Measurements from ENCODE around the gene NLGN2. TPM values are rescaled to one million over a fixed set of nuclear protein-coding genes. Genes with fewer than 3 reads are reported as not detected.

Gene NLGN2
- total RNA-seq, 4 donors from 2014 or later = 6.1 to 8.8 (median 8.1) TPM

DNA sequence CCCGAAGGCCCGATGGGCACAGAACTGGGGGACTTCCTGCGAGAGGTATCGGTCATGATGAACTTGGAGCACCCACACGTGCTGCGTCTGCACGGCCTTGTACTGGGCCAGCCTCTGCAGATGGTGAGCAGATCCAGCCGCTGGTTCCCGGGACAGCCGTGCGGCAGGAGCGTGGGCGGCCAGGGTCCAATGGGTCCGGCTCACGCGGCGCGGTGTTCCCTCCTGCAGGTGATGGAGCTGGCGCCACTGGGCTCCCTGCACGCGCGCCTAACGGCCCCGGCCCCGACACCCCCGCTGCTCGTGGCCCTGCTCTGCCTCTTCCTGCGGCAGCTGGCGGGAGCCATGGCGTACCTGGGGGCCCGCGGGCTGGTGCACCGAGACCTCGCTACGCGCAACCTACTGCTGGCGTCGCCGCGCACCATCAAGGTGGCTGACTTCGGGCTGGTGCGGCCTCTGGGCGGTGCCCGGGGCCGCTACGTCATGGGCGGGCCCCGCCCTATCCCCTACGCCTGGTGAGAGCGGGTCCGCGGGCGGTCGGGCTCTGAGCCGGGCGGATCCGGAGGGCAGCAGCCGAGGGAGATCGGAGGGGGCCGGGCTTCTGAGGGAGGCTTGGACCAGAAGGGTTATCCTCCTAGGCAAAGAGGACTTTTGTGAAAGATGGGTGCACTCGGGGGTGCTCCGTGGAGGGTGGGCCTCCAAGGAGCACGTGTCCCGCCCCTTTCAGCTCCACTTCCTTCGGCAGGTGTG is 23.7 kb upstream of the NLGN2 start:
- no peak for ATAC-seq (ENCODE audit: low FRiP score)
- DNase-seq (ENCODE audit: low spot score) = no peak
- TF ChIP-seq, protein P1, sequence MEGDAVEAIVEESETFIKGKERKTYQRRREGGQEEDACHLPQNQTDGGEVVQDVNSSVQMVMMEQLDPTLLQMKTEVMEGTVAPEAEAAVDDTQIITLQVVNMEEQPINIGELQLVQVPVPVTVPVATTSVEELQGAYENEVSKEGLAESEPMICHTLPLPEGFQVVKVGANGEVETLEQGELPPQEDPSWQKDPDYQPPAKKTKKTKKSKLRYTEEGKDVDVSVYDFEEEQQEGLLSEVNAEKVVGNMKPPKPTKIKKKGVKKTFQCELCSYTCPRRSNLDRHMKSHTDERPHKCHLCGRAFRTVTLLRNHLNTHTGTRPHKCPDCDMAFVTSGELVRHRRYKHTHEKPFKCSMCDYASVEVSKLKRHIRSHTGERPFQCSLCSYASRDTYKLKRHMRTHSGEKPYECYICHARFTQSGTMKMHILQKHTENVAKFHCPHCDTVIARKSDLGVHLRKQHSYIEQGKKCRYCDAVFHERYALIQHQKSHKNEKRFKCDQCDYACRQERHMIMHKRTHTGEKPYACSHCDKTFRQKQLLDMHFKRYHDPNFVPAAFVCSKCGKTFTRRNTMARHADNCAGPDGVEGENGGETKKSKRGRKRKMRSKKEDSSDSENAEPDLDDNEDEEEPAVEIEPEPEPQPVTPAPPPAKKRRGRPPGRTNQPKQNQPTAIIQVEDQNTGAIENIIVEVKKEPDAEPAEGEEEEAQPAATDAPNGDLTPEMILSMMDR (IDR thresholded peaks at IDR 0.05) = no peak

DNA sequence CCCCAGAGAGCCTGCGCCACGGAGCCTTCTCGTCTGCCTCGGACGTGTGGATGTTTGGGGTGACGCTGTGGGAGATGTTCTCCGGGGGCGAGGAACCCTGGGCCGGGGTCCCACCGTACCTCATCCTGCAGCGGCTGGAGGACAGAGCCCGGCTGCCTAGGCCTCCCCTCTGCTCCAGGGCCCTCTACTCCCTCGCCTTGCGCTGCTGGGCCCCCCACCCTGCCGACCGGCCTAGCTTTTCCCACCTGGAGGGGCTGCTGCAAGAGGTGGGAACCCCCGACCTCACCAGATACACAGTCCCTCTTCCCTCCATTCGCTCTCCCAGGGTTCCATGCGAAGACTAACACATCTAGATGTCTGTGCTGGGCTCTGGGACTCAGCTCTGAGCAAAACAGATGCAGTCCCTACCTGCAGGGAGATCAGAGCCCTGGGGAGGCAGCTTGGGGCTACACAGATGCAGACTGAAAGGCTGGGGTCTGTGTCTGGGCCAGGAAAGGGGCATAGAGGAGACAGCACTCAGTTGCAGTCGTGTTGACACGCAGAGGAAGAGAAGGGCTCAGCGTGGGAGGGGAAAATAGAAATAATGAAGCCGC is 23.1 kb upstream of the NLGN2 start:
- TF ChIP-seq, protein P1 (IDR thresholded peaks at IDR 0.05) = no peak
- ATAC-seq (ENCODE audit: low FRiP score) (no peak), DNase-seq (ENCODE audit: low spot score) (no peak)

DNA sequence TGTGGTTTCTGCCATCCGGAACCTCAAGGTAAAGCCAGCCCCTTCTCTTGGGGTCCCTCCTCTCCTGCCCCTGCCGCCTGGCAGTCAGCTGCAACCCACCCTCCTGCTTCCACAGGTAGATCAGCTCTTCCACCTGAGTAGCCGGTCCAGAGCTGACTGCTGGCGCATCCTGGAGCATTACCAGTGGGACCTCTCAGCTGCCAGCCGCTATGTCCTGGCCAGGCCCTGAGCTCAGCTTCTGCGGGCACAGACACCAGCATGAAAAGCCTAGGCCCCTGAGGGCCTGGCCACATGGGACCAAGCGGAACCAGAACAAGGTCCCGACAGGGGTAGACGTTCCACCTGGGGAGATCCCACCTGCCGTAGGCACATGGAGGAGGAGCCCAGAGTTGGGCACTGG is 18.8 kb upstream of the NLGN2 start:
- TF ChIP-seq, protein P1 (IDR thresholded peaks at IDR 0.05) = no peak
- ATAC-seq (ENCODE audit: low FRiP score) (no peak), DNase-seq (ENCODE audit: low spot score) (no peak)

DNA sequence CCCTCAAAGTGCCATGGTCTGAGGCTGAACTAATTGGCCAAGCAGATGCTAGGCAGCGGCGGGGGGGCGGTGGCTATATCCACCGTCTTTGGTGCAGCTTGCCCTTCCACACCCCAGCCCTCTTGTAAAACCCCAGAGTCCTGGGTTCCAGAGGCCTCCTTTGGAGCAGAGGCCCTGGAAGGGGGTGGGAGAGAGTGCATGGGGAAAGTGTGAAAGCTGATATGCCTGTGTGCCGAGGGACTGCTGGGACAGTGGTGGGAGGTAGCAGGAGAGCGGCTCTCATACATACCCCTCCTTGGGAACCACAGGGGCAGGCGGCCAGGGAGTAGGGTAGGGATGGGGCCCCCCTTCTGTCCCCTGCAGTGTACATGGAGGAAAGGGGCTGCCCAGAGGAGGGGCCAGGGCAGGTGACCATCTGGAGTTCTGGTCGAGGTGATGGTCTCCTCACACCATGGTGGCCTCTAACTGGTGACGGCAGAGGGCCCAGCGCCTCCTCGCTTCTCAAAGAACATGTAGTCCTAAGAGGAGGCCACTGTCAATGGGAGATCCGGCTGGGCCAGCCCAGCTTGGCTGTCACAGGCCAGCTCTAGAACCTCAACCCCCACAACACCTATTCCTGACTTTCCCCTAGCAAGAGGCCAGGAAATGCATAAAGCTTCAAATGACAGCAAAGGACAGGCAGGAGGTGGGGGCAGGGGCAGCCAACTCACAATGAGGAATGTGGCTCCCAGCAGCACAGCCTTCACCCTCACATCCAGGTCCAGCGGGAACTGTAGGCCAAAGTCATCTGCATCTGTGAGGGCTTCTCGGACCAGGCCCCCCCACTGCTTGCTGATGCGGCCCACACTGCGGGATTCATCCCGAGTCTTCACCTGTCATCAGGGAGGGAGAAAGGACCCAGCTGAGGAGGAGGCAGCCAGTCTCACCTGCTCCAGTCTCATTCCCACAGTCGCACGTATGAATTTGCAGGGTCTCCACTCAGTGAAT is 17.4 kb upstream of the NLGN2 start:
- TF ChIP-seq, protein P1 (IDR thresholded peaks at IDR 0.05) = no peak
- DNase-seq (ENCODE audit: low spot score) = no peak
- ATAC-seq (ENCODE audit: low FRiP score) = no peak

DNA sequence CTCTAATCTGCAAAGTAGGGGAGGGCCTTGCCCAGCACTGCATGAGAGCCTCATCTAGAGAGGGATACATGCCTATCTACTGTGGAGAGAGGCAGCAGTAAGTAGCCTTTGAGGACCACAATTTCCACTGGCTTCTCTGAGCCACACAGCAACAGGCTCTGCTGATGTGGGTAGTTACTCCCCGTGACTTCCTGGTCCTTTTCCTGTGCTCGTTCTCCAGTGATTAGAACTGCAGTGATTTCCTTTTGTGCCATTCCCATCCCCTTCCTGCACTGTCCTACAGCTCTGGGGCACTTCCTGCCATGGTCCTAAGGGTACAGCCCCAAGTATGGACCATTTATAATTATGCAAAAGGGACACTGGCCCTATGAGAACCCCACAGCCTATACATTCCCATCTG is 16.3 kb upstream of the NLGN2 start:
- TF ChIP-seq, protein P1 (IDR thresholded peaks at IDR 0.05) = no peak
- no peak for ATAC-seq (ENCODE audit: low FRiP score)
- DNase-seq (ENCODE audit: low spot score) = no peak

DNA sequence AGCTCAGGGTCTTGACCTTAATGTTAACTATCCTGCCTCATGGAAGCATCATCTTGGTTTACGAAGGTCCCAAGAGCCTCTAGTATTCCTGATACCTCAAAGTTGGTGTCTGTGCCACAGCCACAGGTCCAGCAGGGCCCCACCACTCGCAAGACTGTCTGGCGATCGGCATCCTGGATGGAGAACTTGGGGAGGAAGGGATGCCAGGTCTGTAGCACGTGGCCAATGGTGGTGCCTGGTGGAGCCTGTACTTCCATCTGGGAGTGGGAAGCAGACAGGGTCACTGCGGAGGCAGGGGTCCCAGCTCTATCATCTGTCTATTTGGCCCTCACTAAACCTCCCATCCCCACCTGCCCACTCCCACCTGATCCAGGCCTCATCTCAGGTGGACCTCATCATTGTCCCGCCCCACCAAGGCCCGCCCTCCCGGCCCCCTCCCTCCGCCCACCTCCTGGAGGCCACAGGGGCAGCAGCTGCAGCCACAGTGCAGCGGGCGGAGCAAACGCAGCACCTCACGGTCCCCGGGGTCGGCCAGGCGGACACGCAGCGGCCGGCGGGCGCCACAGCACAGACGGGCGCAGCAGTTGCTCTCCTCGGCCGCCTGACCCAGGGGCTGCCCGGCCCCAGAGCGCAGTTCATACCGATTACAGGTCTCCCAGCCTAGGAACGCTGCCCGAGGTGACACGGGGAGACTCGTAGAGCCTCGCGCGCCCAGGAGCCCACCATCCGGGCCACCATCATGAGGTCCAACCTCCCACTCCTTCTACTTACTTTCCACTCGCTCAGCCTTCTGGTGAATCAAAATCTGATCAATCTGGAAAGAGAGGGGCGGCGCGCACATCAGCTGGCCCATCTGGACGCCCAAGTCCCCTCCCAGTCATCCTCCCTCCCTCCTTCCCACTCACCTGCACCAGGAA is 14.7 kb upstream of the NLGN2 start:
- TF ChIP-seq, protein P1 (IDR thresholded peaks at IDR 0.05) = no peak
- ATAC-seq (ENCODE audit: low FRiP score) = no peak
- DNase-seq (ENCODE audit: low spot score) = no peak
